Erythroblast (primary cell): ENCODE results near the gene SAYSD1.

Source experiments
- DNase-seq, 2 experiments: peaks; one replicate each; lab custom pipeline; 2025; lab: John Stamatoyannopoulos, UW
- GATA1 ChIP-seq: IDR thresholded peaks from 2 replicates; pipeline ENCODE4 v1.6.1; 2011; ENCODE audit warnings: low read depth, mild to moderate bottlenecking, control low read depth, low read length, moderate library complexity
- POLR2A ChIP-seq: IDR thresholded peaks from 2 replicates; pipeline ENCODE4 v1.6.1; 2011; ENCODE audit warnings: mild to moderate bottlenecking, low read length

SAYSD1 gene

DNA sequence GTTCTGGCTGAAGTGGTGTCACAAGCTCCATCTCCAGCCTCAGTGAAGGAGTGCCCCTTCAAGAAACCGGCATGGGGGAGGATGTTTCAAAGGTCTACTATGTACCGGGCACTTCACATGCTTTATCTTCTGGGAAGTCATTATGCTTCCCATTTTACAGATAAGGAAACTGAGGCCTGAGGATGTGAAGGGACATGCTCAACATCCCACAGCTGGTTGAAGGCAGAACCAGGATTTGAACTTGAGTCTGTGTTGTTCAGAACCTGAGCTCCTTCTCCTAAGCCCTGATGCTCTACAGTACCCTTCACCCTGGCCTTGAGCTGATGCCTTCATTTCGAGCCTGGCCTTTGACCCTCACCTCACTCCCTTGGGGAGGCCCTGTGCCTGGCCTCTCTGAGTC lies 53.4 kb downstream of the SAYSD1 start:
- no peak for TF ChIP-seq POLR2A
- no peak for TF ChIP-seq GATA1
- DNase-seq = no peak

- TF ChIP-seq POLR2A (no peak), GATA1 (no peak)
- DNase-seq = no peak
Measured at GRCh38 chr6:39061182-39061581, 53.8 kb downstream of the SAYSD1 start.

GRCh38 chr6:39060467-39061160 lies 54.4 kb downstream of the SAYSD1 start:
- DNase-seq = no peak
- TF ChIP-seq GATA1 (no peak), POLR2A (no peak)

- DNase-seq = no peak
- TF ChIP-seq POLR2A (no peak), GATA1 (no peak)
Measured at GRCh38 chr6:39059496-39060310, 55.3 kb downstream of the SAYSD1 start.

DNA sequence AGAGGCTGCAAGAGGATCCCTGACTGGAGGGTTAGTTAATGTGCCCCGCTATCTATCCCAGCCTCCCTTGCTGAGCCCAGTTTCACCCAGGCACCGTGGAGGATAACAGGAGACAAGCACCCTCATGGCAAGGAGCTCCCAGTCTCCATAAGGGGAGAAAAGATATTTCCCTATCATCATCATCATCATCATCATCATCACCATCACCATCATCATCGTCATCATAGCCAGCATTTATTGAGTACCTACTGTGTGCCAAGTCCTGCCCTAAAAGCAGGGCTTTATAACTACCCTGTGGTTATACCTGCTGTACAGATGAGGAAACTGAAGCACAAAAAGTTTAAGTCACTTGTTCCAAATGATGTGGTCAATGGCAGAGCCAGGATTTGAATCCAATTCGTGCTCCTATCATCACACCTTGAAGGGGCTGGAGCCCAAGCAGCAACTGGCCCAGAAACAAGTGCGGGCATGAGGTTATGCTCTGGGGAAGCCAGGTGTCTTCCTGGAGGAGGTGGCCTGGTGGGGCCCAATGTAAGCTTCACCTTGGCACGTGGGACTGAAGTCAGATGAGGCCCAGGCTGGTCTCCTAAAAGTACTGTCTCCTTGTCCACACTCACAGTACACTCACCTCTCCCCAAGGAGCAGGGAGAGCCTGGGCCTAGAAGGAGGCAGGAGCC lies 56.4 kb downstream of the SAYSD1 start:
- TF ChIP-seq GATA1 (no peak), POLR2A (no peak)
- no peak for DNase-seq

DNA sequence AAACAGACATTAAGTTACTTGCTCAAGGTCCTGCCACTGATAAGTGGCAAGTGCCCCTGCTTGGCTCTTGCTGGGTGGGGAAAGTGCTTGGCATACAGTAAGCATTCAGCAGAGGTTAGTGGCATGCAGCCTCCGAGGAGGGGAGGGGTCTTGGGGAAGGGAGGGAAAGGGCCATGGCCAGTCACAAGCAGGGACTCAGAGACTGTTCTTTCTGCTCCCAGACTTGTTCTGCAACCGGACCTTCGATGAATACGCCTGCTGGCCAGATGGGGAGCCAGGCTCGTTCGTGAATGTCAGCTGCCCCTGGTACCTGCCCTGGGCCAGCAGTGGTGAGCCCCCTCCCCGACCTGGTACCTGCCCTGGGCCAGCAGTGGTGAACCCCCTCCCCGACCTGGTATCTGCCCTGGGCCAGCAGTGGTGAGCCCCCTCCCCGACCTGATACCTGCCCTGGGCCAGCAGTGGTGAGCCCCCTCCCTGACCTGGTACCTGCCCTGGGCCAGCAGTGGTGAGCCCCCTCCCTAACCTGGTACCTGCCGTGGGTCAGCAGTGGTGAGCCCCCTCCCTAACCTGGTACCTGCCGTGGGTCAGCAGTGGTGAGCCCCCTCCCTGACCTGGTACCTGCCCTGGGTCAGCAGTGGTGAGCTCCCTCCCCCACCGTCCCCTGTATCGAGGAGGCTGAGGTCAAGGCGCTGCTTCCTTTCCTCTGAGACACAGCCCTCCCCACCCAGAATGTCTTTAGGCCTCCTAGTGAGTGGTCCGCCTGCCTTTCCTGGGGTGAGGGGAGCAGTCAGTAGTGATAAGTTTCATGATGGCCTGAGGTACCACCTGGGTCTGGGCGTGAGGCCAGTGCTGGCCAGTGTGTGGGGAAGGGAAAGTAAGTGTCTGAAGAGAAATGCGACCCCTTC lies 57.5 kb downstream of the SAYSD1 start:
- no peak for DNase-seq
- TF ChIP-seq POLR2A (no peak), GATA1 (no peak)

GRCh38 chr6:39056681-39057080 lies 58.3 kb downstream of the SAYSD1 start:
- no peak for DNase-seq
- TF ChIP-seq GATA1 = no peak
- no peak for TF ChIP-seq POLR2A

DNA sequence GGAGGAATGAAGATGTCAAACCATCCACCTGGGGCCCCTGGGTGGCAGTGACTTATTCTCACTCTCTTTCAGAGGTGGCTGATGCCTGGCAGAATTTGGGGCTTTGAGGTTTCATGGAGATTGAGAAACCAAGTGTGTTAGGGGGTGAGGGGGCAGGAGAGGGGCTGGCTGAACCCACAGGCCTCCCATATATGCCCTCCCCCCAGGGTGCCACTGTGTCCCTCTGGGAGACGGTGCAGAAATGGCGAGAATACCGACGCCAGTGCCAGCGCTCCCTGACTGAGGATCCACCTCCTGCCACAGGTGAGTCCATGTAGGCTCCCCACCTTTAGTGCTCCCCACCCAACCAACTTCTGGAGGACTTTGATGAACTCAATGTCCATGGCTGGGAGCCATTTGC lies 58.8 kb downstream of the SAYSD1 start:
- DNase-seq = no peak

DNA sequence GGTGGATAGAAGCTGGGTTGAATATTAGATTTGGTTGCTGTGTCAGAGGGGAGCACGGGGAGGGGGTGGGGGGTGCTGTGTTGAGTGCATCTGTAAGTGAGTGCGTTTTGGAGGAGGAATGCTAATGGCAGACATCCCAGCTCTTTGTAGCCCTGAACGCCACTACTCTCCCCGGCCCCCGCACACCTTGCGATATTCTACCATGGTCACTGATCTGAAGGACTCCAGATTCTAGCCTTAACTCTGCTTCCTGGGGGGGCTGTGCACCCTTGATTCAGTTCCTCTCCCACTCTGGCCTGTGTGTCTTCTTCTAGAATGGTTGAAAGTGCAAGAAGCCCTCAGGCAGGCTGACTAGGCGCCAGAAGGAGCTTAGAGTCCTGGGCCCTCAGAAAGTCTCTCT lies 59.3 kb downstream of the SAYSD1 start:
- DNase-seq = no peak
- TF ChIP-seq GATA1 (no peak), POLR2A (no peak)

More for the DNA sequence above, 58.8 kb downstream of the SAYSD1 start:
- no peak for TF ChIP-seq POLR2A
- TF ChIP-seq GATA1 = no peak

- DNase-seq = no peak
- TF ChIP-seq GATA1 (no peak), POLR2A (no peak)
Measured at GRCh38 chr6:39054577-39055142, 60.3 kb downstream of the SAYSD1 start.
